Skeletal muscle tissue (tissue), 4 donors: ENCODE data around the gene GSG1L. TPM values are rescaled to one million over a fixed set of nuclear protein-coding genes. Genes with fewer than 3 reads are reported as not detected.

Experiments used
- H3K27ac ChIP-seq: one replicate; pipeline ENCODE4 v1.7.0; 2013; ENCODE audit warnings: mild to moderate bottlenecking, low read depth, low read length, inconsistent platforms
- H3K27me3 ChIP-seq, 3 donors: one replicate each; pipeline ENCODE4 v1.7.0; 2013; ENCODE audit warnings: low read length in 3 of 3; ENCODE audit not compliant: control insufficient read depth in 3 of 3, insufficient read depth in 3 of 3
- H3K36me3 ChIP-seq, 3 donors: one replicate each; pipeline ENCODE4 v1.7.0; 2013; ENCODE audit warnings: low read length in 3 of 3; ENCODE audit not compliant: control insufficient read depth in 3 of 3, insufficient read depth in 3 of 3
- H3K4me1 ChIP-seq, 3 donors: one replicate each; pipeline ENCODE4 v1.7.0; 2013; ENCODE audit warnings: low read length in 3 of 3, mild to moderate bottlenecking in 3 of 3; ENCODE audit not compliant: control insufficient read depth in 3 of 3, insufficient read depth in 3 of 3
- H3K4me3 ChIP-seq, 3 donors: one replicate each; pipeline ENCODE4 v1.7.0; 2013; ENCODE audit warnings: low read length in 3 of 3
- H3K9ac ChIP-seq, 3 donors: one replicate each; pipeline ENCODE4 v1.7.0; 2013; ENCODE audit warnings: low read length in 3 of 3, mild to moderate bottlenecking in 3 of 3, moderate library complexity in 2 of 3, low read depth in 1 of 3
- H3K9me3 ChIP-seq, 3 donors: one replicate each; pipeline ENCODE4 v1.7.0; 2013; ENCODE audit warnings: low read length in 3 of 3; ENCODE audit not compliant: control insufficient read depth in 3 of 3
- total RNA-seq: library from RNA; depleted of rRNA; stranded (reverse); fragments of >200 nt; gene quantifications from one replicate; pipeline ENCODE4 v1.2.3, GENCODE V29; 2014
- donor health status: Osteomylitis.

The GSG1L gene
- total RNA-seq, 1 donor from 2014 or later, result 2.1 TPM

- Histone ChIP-seq H3K4me3 (no peak overlapping the region), H3K9ac (no peak overlapping the region), H3K9me3 (peaks cover 0 to 3% (median 0%) of the 10 kb centered on the region in 3 donors), H3K27me3 (peaks cover 0 to 3% (median 0%) of the 10 kb centered on the region in 3 donors), H3K36me3 (no peaks in the 10 kb centered on the region), H3K27ac (no peak overlapping the region), H3K4me1 (no peaks in the 10 kb centered on the region)
Observed at GRCh38 chr16:27963471-27963965, 100.0 kb downstream of the GSG1L start.

- Histone ChIP-seq H3K4me1 (no peaks in the 10 kb centered on the region), H3K27me3 (peaks cover 0 to 3% (median 0%) of the 10 kb centered on the region in 3 donors), H3K27ac (no peak overlapping the region), H3K4me3 (no peak overlapping the region), H3K36me3 (no peaks in the 10 kb centered on the region), H3K9me3 (peaks cover 0 to 3% (median 0%) of the 10 kb centered on the region in 3 donors), H3K9ac (no peak overlapping the region)
Observed at GRCh38 chr16:27962197-27962596, 101.3 kb downstream of the GSG1L start.

GRCh38 chr16:27961296-27961620, 102.3 kb downstream of the GSG1L start:
- Histone ChIP-seq H3K27me3 (peaks cover 0 to 3% (median 0%) of the 10 kb centered on the region in 3 donors), H3K4me1 (no peaks in the 10 kb centered on the region), H3K9ac (no peak overlapping the region), H3K4me3 (no peak overlapping the region), H3K27ac (no peak overlapping the region), H3K9me3 (peaks cover 0 to 5% (median 3%) of the 10 kb centered on the region in 3 donors), H3K36me3 (no peaks in the 10 kb centered on the region)

GRCh38 chr16:27960619-27961295, 102.8 kb downstream of the GSG1L start:
- H3K4me3 ChIP-seq, result no peak overlapping the region
- no peaks in the 10 kb centered on the region for H3K36me3 ChIP-seq

GRCh38 chr16:27959914-27960313, 103.6 kb downstream of the GSG1L start:
- Histone ChIP-seq H3K27ac (no peak overlapping the region), H3K4me1 (no peaks in the 10 kb centered on the region), H3K4me3 (no peak overlapping the region), H3K9me3 (peaks cover 3 to 5% (median 3%) of the 10 kb centered on the region in 3 donors), H3K27me3 (peaks cover 0 to 3% (median 0%) of the 10 kb centered on the region in 3 donors), H3K36me3 (no peaks in the 10 kb centered on the region), H3K9ac (no peak overlapping the region)

More at GRCh38 chr16:27960619-27961295, 102.8 kb downstream of the GSG1L start:
- H3K27me3 ChIP-seq, result peaks cover 0 to 3% (median 0%) of the 10 kb centered on the region in 3 donors
- no peaks in the 10 kb centered on the region for H3K4me1 ChIP-seq
- peaks cover 0 to 5% (median 3%) of the 10 kb centered on the region in 3 donors for H3K9me3 ChIP-seq
- H3K9ac ChIP-seq, result no peak overlapping the region
- H3K27ac ChIP-seq, result no peak overlapping the region

GRCh38 chr16:27954191-27954590, 109.3 kb downstream of the GSG1L start:
- H3K9ac ChIP-seq, result no peak overlapping the region
- H3K27me3 ChIP-seq, result peaks cover 0 to 14% (median 0%) of the 10 kb centered on the region in 3 donors
- peaks cover 0 to 5% (median 3%) of the 10 kb centered on the region in 3 donors for H3K9me3 ChIP-seq
- no peaks in the 10 kb centered on the region for H3K4me1 ChIP-seq
- no peak overlapping the region for H3K4me3 ChIP-seq
- no peaks in the 10 kb centered on the region for H3K36me3 ChIP-seq
- no peak overlapping the region for H3K27ac ChIP-seq

DNA sequence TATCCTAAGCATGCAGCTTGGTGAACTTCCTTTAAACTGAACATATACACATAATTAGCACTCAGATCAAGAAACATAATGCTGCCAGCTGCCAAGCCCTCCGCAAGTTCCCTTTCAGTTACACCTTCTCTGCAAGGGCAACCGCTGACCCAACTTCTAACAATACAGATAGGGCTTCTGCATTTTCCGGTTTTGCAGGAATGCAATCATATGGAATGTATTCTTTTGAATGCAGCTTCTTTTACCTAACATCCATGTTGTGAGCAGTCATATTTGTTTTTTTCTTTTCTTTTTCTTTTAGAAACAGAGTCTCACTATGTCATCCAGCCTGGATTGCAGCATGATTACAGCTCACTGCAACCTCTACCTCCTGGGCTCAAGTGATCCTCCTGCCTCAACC, 110.7 kb downstream of the GSG1L start:
- Histone ChIP-seq H3K9me3 (peaks cover 0 to 5% (median 3%) of the 10 kb centered on the region in 3 donors), H3K27me3 (peaks cover 0 to 14% (median 0%) of the 10 kb centered on the region in 3 donors), H3K27ac (no peak overlapping the region), H3K4me1 (no peaks in the 10 kb centered on the region), H3K4me3 (no peak overlapping the region), H3K36me3 (no peaks in the 10 kb centered on the region), H3K9ac (no peak overlapping the region)

- Histone ChIP-seq H3K4me3 (no peak overlapping the region), H3K4me1 (no peaks in the 10 kb centered on the region), H3K36me3 (no peaks in the 10 kb centered on the region), H3K9ac (no peak overlapping the region), H3K27me3 (peaks cover 0 to 14% (median 0%) of the 10 kb centered on the region in 3 donors), H3K9me3 (peaks cover 0 to 3% (median 2%) of the 10 kb centered on the region in 3 donors), H3K27ac (no peak overlapping the region)
Observed at GRCh38 chr16:27951489-27952120, 111.9 kb downstream of the GSG1L start.

DNA sequence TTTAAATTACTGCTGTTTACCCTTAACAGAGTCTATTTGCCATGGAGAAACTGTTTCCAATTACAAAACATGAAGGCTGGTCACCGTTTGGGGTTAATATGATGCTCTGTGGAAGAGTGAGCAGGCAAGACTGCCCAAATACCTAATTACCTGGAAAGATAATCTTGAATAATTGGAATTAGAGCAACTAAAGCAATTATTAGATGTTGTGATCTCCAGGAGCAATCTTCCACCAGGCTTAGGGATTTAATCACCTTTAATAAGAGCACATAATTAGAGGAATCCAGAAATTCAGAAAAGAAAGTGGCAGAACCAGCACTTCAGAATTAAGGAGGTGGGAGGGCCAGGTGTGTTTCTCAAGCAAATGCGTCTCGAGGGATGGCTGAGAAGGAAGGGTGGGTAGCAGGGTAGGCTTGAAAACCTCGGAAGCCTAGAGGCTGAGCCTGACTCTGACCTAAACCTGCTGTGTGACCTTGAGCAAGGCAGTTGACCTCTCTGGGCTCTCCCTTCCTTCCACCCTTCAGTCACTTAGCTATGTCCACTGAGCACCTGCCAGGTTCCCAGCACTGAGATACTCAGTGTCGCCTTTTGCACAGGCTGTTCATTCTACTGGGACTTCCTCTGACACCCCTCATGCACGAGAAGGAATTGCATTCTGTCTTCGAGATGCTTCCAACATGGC, 113.2 kb downstream of the GSG1L start:
- peaks cover 0 to 19% (median 0%) of the 10 kb centered on the region in 3 donors for H3K27me3 ChIP-seq

DNA sequence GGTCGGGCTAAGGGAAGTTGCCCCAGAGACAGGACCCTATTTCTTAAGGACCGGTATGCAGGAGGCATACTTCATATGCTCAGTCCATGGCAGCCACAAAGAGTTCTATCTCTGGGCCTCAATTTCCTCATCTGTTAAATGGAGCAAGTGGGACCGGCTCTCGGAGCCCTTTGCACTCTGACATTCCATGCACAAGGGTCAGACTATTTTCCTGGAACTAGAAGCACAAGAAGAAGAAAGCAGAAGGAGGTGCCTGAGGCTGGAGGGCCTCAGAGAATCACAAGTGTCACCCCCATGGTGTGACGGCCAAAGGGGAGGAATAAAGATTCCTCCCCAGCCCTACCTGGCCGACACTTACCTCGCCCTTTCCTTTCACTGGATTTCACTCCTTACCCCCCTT, 115.8 kb downstream of the GSG1L start:
- Histone ChIP-seq H3K4me3 (no peak overlapping the region), H3K4me1 (no peaks in the 10 kb centered on the region), H3K27me3 (peaks cover 0 to 21% (median 0%) of the 10 kb centered on the region in 3 donors), H3K27ac (no peak overlapping the region), H3K36me3 (no peaks in the 10 kb centered on the region), H3K9me3 (no peaks in the 10 kb centered on the region), H3K9ac (no peak overlapping the region)

More for the DNA sequence above, 113.2 kb downstream of the GSG1L start:
- Histone ChIP-seq H3K27ac (no peak overlapping the region), H3K36me3 (no peaks in the 10 kb centered on the region), H3K9me3 (no peaks in the 10 kb centered on the region), H3K4me3 (no peak overlapping the region), H3K9ac (no peak overlapping the region), H3K4me1 (no peaks in the 10 kb centered on the region)
